ENCODE results near the gene PLXNA4. TPM values are rescaled to one million over a fixed set of nuclear protein-coding genes. Genes with fewer than 3 reads are reported as not detected.
A peak's percentile ranks its signal among the peaks of the same experiment; 100 is the strongest.

The PLXNA4 gene
- polyA plus RNA-seq, 1 donor (not counting 4 experiments of a cell fraction or from before 2014, with no cell fraction given) = 0.01 TPM

DNA sequence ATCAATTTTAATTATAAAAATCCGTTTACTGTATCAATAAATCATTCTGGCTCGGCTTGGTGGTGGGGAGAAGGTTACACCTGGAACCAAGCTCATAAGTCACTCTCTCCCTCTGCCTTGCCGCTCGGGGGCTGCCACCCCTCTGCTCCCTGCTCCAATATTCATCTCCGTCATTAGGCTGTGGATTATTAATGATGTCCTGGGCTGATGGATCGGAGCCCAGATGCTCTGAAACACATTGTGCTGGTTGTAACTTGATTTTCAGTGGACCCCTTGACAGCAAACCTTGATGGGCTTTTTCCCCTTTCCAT, 314.2 kb downstream of the PLXNA4 start:
- DNase-seq (ENCODE audit: low read depth, low spot score) (no peak), FAIRE-seq (no peak)
- Histone ChIP-seq H3K36me3 (ENCODE audit: control insufficient read depth in 2 of 2, extremely low read depth in 1 of 2, insufficient read depth in 2 of 2, low read length in 2 of 2) (no peaks in the 10 kb centered on the region), H3K27me3 (ENCODE audit: control insufficient read depth, extremely low read depth, insufficient read depth, low read length) (peaks cover 28% of the 10 kb centered on the region), H3K9me1 (ENCODE audit: control insufficient read depth, extremely low read depth, insufficient read depth, low read length) (no peaks in the 10 kb centered on the region), H3K9ac (ENCODE audit: control insufficient read depth, extremely low read depth, insufficient read depth, low read length) (no peak overlapping the region), H3K79me2 (ENCODE audit: control insufficient read depth, insufficient read depth, low read length) (no peaks in the 10 kb centered on the region), H3K9me3 (ENCODE audit: control insufficient read depth, low read depth, low read length) (no peaks in the 10 kb centered on the region), H3K27ac (ENCODE audit: control insufficient read depth, insufficient read depth, low read length) (no peak overlapping the region), H4K20me1 (ENCODE audit: control insufficient read depth, extremely low read depth, insufficient read depth, low read length) (no peaks in the 10 kb centered on the region), H2AFZ (ENCODE audit: control insufficient read depth, low read length) (no peak overlapping the region), H3K4me2 (ENCODE audit: control insufficient read depth, extremely low read depth, insufficient read depth, low read depth, low read length) (no peak overlapping the region), H3K4me1 (ENCODE audit: control insufficient read depth, extremely low read depth, insufficient read depth, low read length) (no peaks in the 10 kb centered on the region), H3K4me3 (ENCODE audit: control insufficient read depth in 2 of 3, extremely low read depth in 1 of 3, insufficient read depth in 2 of 3, low read depth in 1 of 3, low read length in 3 of 3) (no peak overlapping the region)
- TF ChIP-seq CTCF (optimal IDR thresholded peaks at IDR 0.05 in 1 of 3, IDR thresholded peaks at IDR 0.05 in 1 of 3, conservative IDR thresholded peaks at IDR 0.05 in 1 of 3; ENCODE audit: extremely low read depth in 1 of 3, insufficient read depth in 2 of 3, low read length in 3 of 3) (no peak), EZH2 (IDR thresholded peaks at IDR 0.05; ENCODE audit: low read length) (no peak)
- dilution Hi-C loops (cut with MboI; ENCODE audit: extremely low pct_ligation_motif_present, low sequenced_read_pairs) = no loop called here

DNA sequence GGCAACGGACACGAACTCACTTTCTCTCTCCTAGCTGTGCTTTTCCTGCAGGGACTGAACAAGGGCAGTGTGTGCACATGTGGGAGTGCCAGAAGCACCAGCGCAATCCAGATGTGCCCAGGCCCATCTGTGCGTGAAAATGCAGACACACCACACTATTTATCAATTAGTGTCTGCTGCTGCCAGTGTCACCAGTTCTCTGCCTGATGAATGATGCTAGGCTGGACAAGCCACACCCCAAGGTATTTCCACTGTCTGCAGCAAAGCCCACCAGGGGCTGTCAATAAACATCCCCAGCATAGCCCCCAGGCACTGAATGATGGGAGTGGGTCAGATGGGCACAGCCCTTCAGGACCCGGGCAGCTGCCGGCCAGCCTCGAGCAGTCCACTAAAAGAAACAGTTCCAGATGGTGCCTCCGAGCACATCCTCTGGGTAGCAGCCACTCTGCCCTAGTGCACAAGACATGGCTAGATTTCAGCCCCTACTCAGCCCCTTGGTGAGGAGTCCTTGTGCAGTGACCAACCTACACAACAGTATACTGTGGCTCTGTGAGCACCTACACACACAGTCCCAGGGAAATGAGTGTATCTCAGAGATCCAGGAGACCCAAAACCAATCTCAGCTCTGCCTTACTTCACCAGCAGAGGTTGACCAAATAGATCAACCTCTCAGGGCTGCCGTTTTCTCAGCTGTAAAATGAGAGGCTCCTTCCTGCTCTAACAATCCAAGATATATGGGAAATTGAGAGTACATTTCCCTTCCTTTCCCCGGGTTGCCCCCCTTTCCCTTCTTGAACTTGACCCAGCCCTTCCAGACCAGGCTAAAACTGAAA, 314.7 kb downstream of the PLXNA4 start:
- Histone ChIP-seq H3K9ac (ENCODE audit: control insufficient read depth, extremely low read depth, insufficient read depth, low read length) (no peak overlapping the region), H4K20me1 (ENCODE audit: control insufficient read depth, extremely low read depth, insufficient read depth, low read length) (no peaks in the 10 kb centered on the region), H3K4me3 (ENCODE audit: control insufficient read depth in 2 of 3, extremely low read depth in 1 of 3, insufficient read depth in 2 of 3, low read depth in 1 of 3, low read length in 3 of 3) (no peak overlapping the region), H3K4me2 (ENCODE audit: control insufficient read depth, extremely low read depth, insufficient read depth, low read depth, low read length) (no peak overlapping the region), H3K27me3 (ENCODE audit: control insufficient read depth, extremely low read depth, insufficient read depth, low read length) (peaks cover 28% of the 10 kb centered on the region), H3K79me2 (ENCODE audit: control insufficient read depth, insufficient read depth, low read length) (no peaks in the 10 kb centered on the region), H3K27ac (ENCODE audit: control insufficient read depth, insufficient read depth, low read length) (no peak overlapping the region), H3K9me1 (ENCODE audit: control insufficient read depth, extremely low read depth, insufficient read depth, low read length) (no peaks in the 10 kb centered on the region), H3K4me1 (ENCODE audit: control insufficient read depth, extremely low read depth, insufficient read depth, low read length) (no peaks in the 10 kb centered on the region), H3K9me3 (ENCODE audit: control insufficient read depth, low read depth, low read length) (no peaks in the 10 kb centered on the region), H3K36me3 (ENCODE audit: control insufficient read depth in 2 of 2, extremely low read depth in 1 of 2, insufficient read depth in 2 of 2, low read length in 2 of 2) (no peaks in the 10 kb centered on the region), H2AFZ (ENCODE audit: control insufficient read depth, low read length) (no peak overlapping the region)
- TF ChIP-seq CTCF (optimal IDR thresholded peaks at IDR 0.05 in 1 of 3, IDR thresholded peaks at IDR 0.05 in 1 of 3, conservative IDR thresholded peaks at IDR 0.05 in 1 of 3; ENCODE audit: extremely low read depth in 1 of 3, insufficient read depth in 2 of 3, low read length in 3 of 3) = no peak
- TF ChIP-seq EZH2 (IDR thresholded peaks at IDR 0.05; ENCODE audit: low read length) = peak; percentile 26
- FAIRE-seq (no peak), DNase-seq (ENCODE audit: low read depth, low spot score) (no peak)
- dilution Hi-C loops (cut with MboI; ENCODE audit: extremely low pct_ligation_motif_present, low sequenced_read_pairs) = no loop called here

All from keratinocyte (primary cell).